Neuron (in vitro differentiated cells): Measurements from ENCODE around the gene PRXL2B.
"Not testable (repeated sequence)": the region's sequence is repeated elsewhere in the genome, so short reads cannot be mapped to it uniquely, and the experiment has no call there.

Experiments
- H2AFZ ChIP-seq: one replicate; pipeline ENCODE4 v1.6.1; 2013; ENCODE audit warnings: low read depth, mild to moderate bottlenecking, inconsistent platforms, low read length, moderate library complexity
- H3K27me3 ChIP-seq: one replicate; pipeline ENCODE4 v1.6.1; 2013; ENCODE audit warnings: low read length; ENCODE audit not compliant: insufficient read depth
- H3K36me3 ChIP-seq: one replicate; pipeline ENCODE4 v1.6.1; 2013; ENCODE audit warnings: low read length; ENCODE audit not compliant: insufficient read depth
- H3K4me1 ChIP-seq: one replicate; pipeline ENCODE4 v1.6.1; 2013; ENCODE audit warnings: low read length; ENCODE audit not compliant: insufficient read depth
- H3K4me3 ChIP-seq: 2 replicates; pipeline ENCODE4 v1.5.1; 2013; ENCODE audit warnings: mild to moderate bottlenecking, low read length, moderate library complexity
- H3K9me3 ChIP-seq: one replicate; pipeline ENCODE4 v1.6.1; 2013; ENCODE audit warnings: low read length

PRXL2B gene

GRCh38 chr1:2624735-2625300 is 38.2 kb downstream of the PRXL2B start:
- Histone ChIP-seq H3K4me3 (no peak overlapping the region), H3K9me3 (peaks cover 5% of the 10 kb centered on the region), H3K27me3 (peaks cover 61% of the 10 kb centered on the region), H2AFZ (no peak overlapping the region), H3K4me1 (peaks cover 4% of the 10 kb centered on the region), H3K36me3 (no peaks in the 10 kb centered on the region)

GRCh38 chr1:2625311-2625710 is 38.7 kb downstream of the PRXL2B start:
- peaks cover 66% of the 10 kb centered on the region for H3K27me3 ChIP-seq
- H2AFZ ChIP-seq = no peak overlapping the region
- H3K9me3 ChIP-seq = peaks cover 2% of the 10 kb centered on the region
- H3K4me1 ChIP-seq = peaks cover 4% of the 10 kb centered on the region
- no peaks in the 10 kb centered on the region for H3K36me3 ChIP-seq
- no peak overlapping the region for H3K4me3 ChIP-seq

DNA sequence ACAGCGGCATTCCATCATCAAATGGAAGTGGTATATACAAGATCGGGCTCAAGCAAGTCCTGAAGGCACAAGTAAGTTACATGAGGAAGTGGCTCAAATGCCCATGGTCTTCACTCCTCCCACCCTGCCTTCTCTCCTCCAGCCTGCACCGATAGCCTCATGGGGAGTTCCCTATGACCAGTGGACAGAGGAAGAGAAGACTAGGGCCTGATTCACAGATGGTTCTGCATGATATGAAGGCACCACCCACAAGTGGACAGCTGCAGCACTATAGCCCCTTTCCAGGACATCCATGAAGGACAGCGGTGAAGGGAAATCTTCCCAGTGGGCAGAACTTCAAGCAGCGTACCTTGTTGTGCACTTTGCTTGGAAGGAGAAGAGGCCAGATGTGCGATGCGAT is 39.2 kb downstream of the PRXL2B start:
- not testable (repeated sequence) for H2AFZ ChIP-seq, H3K4me1 ChIP-seq, H3K4me3 ChIP-seq, H3K9me3 ChIP-seq, H3K36me3 ChIP-seq
- peaks cover 71% of the 10 kb centered on the region for H3K27me3 ChIP-seq

- Histone ChIP-seq H3K4me1 (peaks cover 4% of the 10 kb centered on the region), H2AFZ (no peak overlapping the region), H3K9me3 (peaks cover 2% of the 10 kb centered on the region), H3K36me3 (no peaks in the 10 kb centered on the region), H3K27me3 (peaks cover 81% of the 10 kb centered on the region), H3K4me3 (no peak overlapping the region)
These were observed 41.2 kb downstream of the PRXL2B start for GRCh38 chr1:2627746-2628145.

DNA sequence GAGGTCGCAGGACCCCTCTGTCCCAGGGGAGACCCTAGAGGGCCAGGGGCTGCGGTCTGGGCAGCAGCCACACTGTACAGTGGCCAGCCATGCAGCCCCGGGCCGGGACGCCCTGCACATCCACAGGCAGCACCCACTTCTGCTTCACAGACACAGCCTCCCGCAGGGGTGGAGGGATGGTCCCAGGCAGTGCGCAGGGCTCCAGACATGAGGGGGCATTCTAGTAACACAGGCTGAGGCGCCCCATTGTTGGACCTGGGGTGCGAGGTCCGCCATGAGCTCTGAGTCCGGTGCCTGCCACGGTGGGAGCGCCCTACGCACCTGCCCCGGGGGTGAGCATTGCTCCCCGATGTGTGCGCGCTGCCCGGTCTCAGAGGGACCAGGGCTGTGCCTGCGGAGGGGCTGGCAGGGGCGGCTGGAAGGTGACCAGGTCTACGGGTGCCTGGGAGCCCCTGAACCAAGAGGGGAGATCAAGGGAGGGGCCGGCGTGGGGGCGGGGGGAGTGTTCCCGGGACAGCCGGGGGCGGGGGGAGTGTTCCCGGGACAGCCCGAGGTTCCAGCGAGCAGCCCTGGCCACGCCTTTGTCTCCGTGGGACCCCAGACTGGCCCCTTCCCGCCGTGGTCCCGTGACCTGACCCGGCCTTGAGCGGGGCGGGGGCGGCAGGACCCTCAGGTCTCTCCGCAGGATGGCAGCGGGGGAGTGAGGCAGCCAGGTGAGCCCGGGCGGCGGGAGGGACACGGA is 41.8 kb downstream of the PRXL2B start:
- Histone ChIP-seq H3K27me3 (peaks cover 81% of the 10 kb centered on the region), H3K4me3 (no peak overlapping the region), H3K9me3 (peaks cover 2% of the 10 kb centered on the region), H2AFZ (no peak overlapping the region), H3K36me3 (no peaks in the 10 kb centered on the region), H3K4me1 (peaks cover 4% of the 10 kb centered on the region)

DNA sequence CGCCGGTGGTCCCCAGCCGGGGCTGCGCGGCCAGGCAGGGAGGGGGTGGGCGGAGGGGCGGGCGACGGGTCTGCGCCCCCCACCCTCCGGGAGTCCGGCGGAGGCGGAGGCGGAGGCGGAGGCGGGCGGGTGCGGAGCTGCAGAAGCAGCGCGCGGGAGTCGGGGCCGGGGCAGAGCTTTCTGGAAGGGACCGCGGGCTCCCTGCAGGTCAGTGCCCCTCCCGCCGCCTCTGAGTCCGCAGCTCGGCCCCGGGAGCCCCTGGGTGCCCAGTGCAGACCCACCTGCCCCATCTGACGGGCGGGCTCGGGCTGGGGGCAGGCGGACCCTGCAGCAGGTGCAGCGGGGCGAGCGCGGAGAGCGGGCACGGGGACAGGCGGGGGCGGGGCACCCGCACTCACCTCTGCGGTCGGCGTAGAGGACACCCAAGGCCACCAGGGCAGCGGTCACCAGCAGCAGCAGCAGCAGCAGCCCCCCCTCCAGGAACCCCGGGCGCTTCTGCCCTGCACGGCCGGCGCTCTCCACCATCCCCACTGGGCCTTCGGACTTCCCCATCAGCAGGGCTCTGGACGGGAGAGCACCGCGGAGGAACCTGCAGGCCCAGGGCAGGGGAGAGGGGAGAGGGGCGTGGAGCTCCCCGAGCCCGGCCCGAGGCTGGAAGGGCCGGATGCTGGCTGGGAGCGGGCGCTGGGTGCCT is 42.5 kb downstream of the PRXL2B start:
- Histone ChIP-seq H3K9me3 (peaks cover 2% of the 10 kb centered on the region), H2AFZ (no peak overlapping the region), H3K4me1 (peaks cover 4% of the 10 kb centered on the region), H3K36me3 (no peaks in the 10 kb centered on the region), H3K4me3 (no peak overlapping the region), H3K27me3 (peaks cover 76% of the 10 kb centered on the region)

DNA sequence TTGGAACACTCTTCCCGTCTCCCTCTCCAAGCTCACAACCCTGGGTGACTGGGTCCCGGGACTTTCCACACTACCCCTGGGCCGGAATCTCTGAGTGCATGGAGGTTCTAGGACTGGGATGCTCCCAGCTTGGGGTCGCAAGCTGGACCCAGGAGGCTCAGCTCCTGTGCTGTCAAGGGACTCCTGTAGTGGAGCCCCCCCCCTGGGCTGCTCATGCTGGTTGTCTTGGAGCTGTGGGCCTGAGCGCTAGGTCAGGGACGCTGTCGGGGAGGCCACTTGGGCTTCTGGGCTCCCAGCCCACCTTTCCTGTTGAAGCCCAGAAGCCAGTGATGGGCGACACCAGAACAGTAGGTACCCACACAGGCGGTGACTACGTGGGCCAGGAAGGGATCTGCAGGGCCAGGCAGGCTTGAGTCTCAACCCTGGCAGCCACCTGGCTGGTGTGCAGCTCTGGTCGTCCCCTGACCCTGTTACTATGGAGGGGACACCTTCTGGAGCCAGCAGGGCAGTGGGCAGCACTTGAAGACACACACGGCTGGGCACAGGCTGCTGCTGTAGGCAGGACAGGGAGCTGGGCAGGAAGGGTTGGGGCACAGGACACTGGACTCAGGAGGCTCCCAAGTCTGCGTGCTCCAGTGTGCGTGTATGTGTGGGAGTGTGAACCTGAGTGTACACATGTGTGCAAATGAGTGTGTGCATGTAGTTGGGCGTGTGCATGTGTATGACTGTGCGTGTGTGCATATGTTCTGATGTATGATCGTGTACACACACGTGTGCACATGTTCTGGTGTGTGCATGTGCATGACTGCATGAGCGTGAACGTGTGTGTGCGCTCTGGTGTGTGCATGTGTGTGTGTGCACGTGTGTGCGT is 43.3 kb downstream of the PRXL2B start:
- Histone ChIP-seq H3K4me1 (peaks cover 4% of the 10 kb centered on the region), H2AFZ (no peak overlapping the region), H3K9me3 (peaks cover 2% of the 10 kb centered on the region), H3K36me3 (no peaks in the 10 kb centered on the region), H3K4me3 (no peak overlapping the region), H3K27me3 (peaks cover 70% of the 10 kb centered on the region)

DNA sequence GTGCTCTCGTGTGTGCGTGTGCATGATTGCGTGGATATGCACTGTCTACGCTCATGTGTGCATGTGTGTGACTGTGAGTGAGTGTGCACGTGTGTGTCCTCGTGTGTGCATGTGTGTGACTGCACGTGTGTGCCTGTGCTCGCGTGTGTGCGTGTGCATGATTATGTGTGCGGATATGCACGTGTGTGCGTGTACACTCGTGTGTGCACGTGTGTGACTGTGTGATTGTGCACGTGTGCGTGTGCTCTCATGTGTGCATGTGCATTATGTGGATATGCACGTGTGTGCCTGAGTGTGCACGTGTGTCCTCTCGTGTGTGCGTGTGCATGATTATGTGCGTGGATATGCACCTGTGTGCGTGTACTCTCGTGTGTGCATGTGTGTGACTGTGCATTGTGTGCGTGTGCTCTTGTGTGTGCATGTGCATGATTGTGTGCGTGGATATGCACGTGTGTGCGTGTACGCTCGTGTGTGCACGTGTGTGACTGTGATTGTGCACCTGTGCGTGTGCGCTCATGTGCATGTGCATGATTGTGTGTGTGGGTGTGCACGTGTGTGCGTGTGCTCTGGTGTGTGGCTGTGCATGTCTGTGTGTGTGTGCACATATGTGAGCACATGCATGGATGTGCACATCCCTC is 44.0 kb downstream of the PRXL2B start:
- H2AFZ ChIP-seq = no peak overlapping the region
- H3K4me1 ChIP-seq = peaks cover 4% of the 10 kb centered on the region
- no peak overlapping the region for H3K4me3 ChIP-seq
- H3K27me3 ChIP-seq = peaks cover 64% of the 10 kb centered on the region
- H3K36me3 ChIP-seq = no peaks in the 10 kb centered on the region
- H3K9me3 ChIP-seq = peaks cover 2% of the 10 kb centered on the region

- H3K4me1 ChIP-seq = peaks cover 4% of the 10 kb centered on the region
- no peak overlapping the region for H2AFZ ChIP-seq
- H3K27me3 ChIP-seq = peaks cover 57% of the 10 kb centered on the region
- H3K36me3 ChIP-seq = no peaks in the 10 kb centered on the region
- H3K4me3 ChIP-seq = no peak overlapping the region
- H3K9me3 ChIP-seq = no peaks in the 10 kb centered on the region
These were observed 44.8 kb downstream of the PRXL2B start for GRCh38 chr1:2631136-2632050.

- peaks cover 4% of the 10 kb centered on the region for H3K4me1 ChIP-seq
- no peaks in the 10 kb centered on the region for H3K36me3 ChIP-seq
- no peaks in the 10 kb centered on the region for H3K9me3 ChIP-seq
- no peak overlapping the region for H2AFZ ChIP-seq
- H3K4me3 ChIP-seq = no peak overlapping the region
- peaks cover 51% of the 10 kb centered on the region for H3K27me3 ChIP-seq
These were observed 45.5 kb downstream of the PRXL2B start for GRCh38 chr1:2632051-2632430.

DNA sequence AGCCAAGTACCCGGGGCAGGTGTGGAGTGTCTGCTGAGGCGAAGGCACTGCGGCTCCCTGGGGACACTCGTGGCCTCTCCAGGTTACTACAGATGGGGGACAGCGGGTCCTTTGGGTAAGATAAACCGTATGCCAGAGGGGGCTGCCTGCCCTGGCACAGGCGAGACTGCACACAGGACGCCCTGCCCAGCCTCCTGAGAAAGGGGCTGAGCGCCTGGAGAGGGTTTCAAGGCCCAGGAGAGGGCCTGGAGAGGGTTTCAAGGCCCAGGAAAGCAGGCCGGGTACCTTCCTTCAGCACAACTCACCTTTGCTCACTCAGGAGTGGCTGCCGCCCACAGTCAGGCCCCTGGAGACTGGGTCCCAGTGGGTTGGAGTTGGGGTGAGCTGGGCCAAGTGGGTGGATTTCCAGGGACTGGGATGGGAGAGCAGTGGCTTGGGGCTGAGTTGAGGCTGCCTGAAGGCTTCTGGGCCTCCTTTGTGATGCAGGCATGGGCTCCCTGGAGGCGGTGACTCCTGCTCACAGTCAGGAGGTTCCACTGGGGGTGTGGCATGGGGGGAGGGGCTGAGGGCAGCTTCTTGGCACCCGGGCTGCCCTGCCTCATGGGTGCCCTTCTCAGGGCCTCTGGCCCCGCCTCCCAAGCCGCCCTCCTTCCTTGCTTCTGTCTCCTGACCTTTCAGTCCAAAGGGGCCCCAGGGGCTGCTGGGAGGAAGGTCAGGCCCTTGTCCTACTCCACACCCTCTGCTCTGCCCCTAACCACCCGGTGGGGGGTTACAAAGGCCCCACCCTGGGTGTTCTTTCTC is 46.2 kb downstream of the PRXL2B start, which contains the start of gene MMEL1:
Gene MMEL1 (minus strand): TSS at position 456 of the 801 bp plus-strand sequence. CDS start 3,532 bp downstream, outside the sequence.
- peaks cover 45% of the 10 kb centered on the region for H3K27me3 ChIP-seq
- no peak within 1 kb of the TSS for H3K4me3 ChIP-seq
- no peaks in the 10 kb centered on the region for H3K36me3 ChIP-seq
- no peak within 1 kb of the TSS for H2AFZ ChIP-seq
- H3K9me3 ChIP-seq = no peaks in the 10 kb centered on the region
- peaks cover 4% of the 10 kb centered on the region for H3K4me1 ChIP-seq
